Endothelial cell (in vitro differentiated cells): ENCODE data around the gene DOCK11. TPM values are rescaled to one million over a fixed set of nuclear protein-coding genes. Genes with fewer than 3 reads are reported as not detected.
"Not testable (repeated sequence)": the region's sequence is repeated elsewhere in the genome, so short reads cannot be mapped to it uniquely, and the experiment has no call there.

Experiments
- DNase-seq: peaks from one replicate; pipeline ENCODE4 v3.0.0; 2021; ENCODE audit warnings: low spot score
- H3K27ac Mint-ChIP-seq: one replicate; pipeline ENCODE4 v1.8.0; 2021; ENCODE audit warnings: mixed read lengths, inconsistent platforms; ENCODE audit not compliant: unreplicated experiment
- H3K27me3 Mint-ChIP-seq: one replicate; pipeline ENCODE4 v1.8.0; 2021; ENCODE audit warnings: mild to moderate bottlenecking, moderate library complexity, mixed read lengths, inconsistent platforms; ENCODE audit not compliant: unreplicated experiment
- H3K36me3 Mint-ChIP-seq: one replicate; pipeline ENCODE4 v1.8.0; 2021; ENCODE audit warnings: mild to moderate bottlenecking, low read depth, mixed read lengths, inconsistent platforms; ENCODE audit not compliant: unreplicated experiment
- H3K4me1 Mint-ChIP-seq: one replicate; pipeline ENCODE4 v1.8.0; 2021; ENCODE audit warnings: mild to moderate bottlenecking, mixed read lengths, inconsistent platforms; ENCODE audit not compliant: unreplicated experiment
- H3K4me3 Mint-ChIP-seq: one replicate; pipeline ENCODE4 v1.8.0; 2021; ENCODE audit warnings: mild to moderate bottlenecking, mixed read lengths, inconsistent platforms; ENCODE audit not compliant: unreplicated experiment
- H3K9me3 Mint-ChIP-seq: one replicate; pipeline ENCODE4 v1.8.0; 2021; ENCODE audit warnings: mixed read lengths, inconsistent platforms; ENCODE audit not compliant: unreplicated experiment
- CTCF ChIP-seq: fragments of 200-600 bp; sonication (generic); IDR thresholded peaks from one replicate; pipeline ENCODE4 v1.5.0; 2021; ENCODE audit warnings: antibody characterized with exemption; ENCODE audit not compliant: unreplicated experiment
- total RNA-seq: library from RNA; stranded (reverse); fragmentation: NEBNext Ultra II Directional; extraction: Animal tissue kit (Norgen Biotek cat#: 25700); gene quantifications from one replicate; pipeline ENCODE4 v1.2.1, GENCODE V29; 2021; ENCODE audit not compliant: unreplicated experiment

DOCK11 gene
- total RNA-seq, 1 donor from 2014 or later: 10.9 TPM

- Mint-ChIP-seq H3K27me3 (no peaks in the 10 kb centered on the region), H3K4me3 (no peak overlapping the region), H3K36me3 (no peaks in the 10 kb centered on the region), H3K4me1 (peaks cover 5% of the 10 kb centered on the region), H3K27ac (no peak overlapping the region), H3K9me3 (no peaks in the 10 kb centered on the region)
- DNase-seq: no peak
- TF ChIP-seq CTCF: no peak
Measured at GRCh38 chrX:118468122-118468521, 27.5 kb upstream of the DOCK11 start.

GRCh38 chrX:118470721-118471347, 24.8 kb upstream of the DOCK11 start:
- H3K4me3 Mint-ChIP-seq, H3K27me3 Mint-ChIP-seq, DNase-seq, H3K27ac Mint-ChIP-seq, H3K36me3 Mint-ChIP-seq, H3K9me3 Mint-ChIP-seq, H3K4me1 Mint-ChIP-seq: not testable (repeated sequence)

GRCh38 chrX:118474586-118474985, 21.0 kb upstream of the DOCK11 start:
- Mint-ChIP-seq H3K4me1 (no peaks in the 10 kb centered on the region), H3K27ac (no peak overlapping the region), H3K36me3 (no peaks in the 10 kb centered on the region), H3K4me3 (no peak overlapping the region), H3K27me3 (no peaks in the 10 kb centered on the region), H3K9me3 (no peaks in the 10 kb centered on the region)
- TF ChIP-seq CTCF: no peak
- no peak for DNase-seq

GRCh38 chrX:118475903-118476302, 19.7 kb upstream of the DOCK11 start:
- Mint-ChIP-seq H3K36me3 (no peaks in the 10 kb centered on the region), H3K4me3 (no peak overlapping the region), H3K27ac (no peak overlapping the region), H3K9me3 (no peaks in the 10 kb centered on the region), H3K27me3 (no peaks in the 10 kb centered on the region), H3K4me1 (no peaks in the 10 kb centered on the region)
- no peak for DNase-seq
- TF ChIP-seq CTCF: no peak

GRCh38 chrX:118480172-118480571, 15.4 kb upstream of the DOCK11 start:
- H3K27ac Mint-ChIP-seq: no peak overlapping the region
- no peak overlapping the region for H3K4me3 Mint-ChIP-seq
- no peak for TF ChIP-seq CTCF
- no peaks in the 10 kb centered on the region for H3K4me1 Mint-ChIP-seq
- H3K27me3 Mint-ChIP-seq: peaks cover 2% of the 10 kb centered on the region
- H3K9me3 Mint-ChIP-seq: no peaks in the 10 kb centered on the region
- DNase-seq: no peak
- no peaks in the 10 kb centered on the region for H3K36me3 Mint-ChIP-seq

- H3K4me1 Mint-ChIP-seq, H3K9me3 Mint-ChIP-seq, H3K36me3 Mint-ChIP-seq, H3K4me3 Mint-ChIP-seq, H3K27me3 Mint-ChIP-seq, DNase-seq, H3K27ac Mint-ChIP-seq: not testable (repeated sequence)
Measured at GRCh38 chrX:118482384-118482783, 13.2 kb upstream of the DOCK11 start.
